OCI-LY3 (cell line): ENCODE measurements around the gene SSUH2.

ENCODE experiments used
- H2AFZ ChIP-seq: fragments of 200-600, 300-600 bp; shearing (Covaris generic); 2 replicates; pipeline ENCODE4 v1.6.0; 2014; ENCODE audit warnings: antibody characterized with exemption, low read depth, low read length
- H3K27ac ChIP-seq: fragments of 200-600, 300-600 bp; sonication (generic); 2 replicates; pipeline ENCODE4 v1.5.1; 2014; ENCODE audit warnings: mild to moderate bottlenecking, low read length, moderate library complexity, mixed read lengths
- H3K27me3 ChIP-seq: fragments of 200-600, 300-600 bp; sonication (generic); 2 replicates; pipeline ENCODE4 v1.6.1; 2014; ENCODE audit warnings: low read depth, low read length, mixed read lengths
- H3K36me3 ChIP-seq: fragments of 200-600, 300-600 bp; sonication (generic); replicated peaks from 2 replicates; pipeline ENCODE3; 2014; ENCODE audit warnings: low read depth, low read length, mixed read lengths
- H3K4me1 ChIP-seq: fragments of 300-600, 200-600 bp; sonication (generic); 2 replicates; pipeline ENCODE4 v1.6.1; 2014; ENCODE audit warnings: low read length, mixed read lengths
- H3K4me2 ChIP-seq: fragments of 200-600, 300-600 bp; sonication (generic); 2 replicates; pipeline ENCODE4 v1.6.1; 2014; ENCODE audit warnings: low read length, mixed read lengths
- H3K4me3 ChIP-seq: fragments of 300-600, 200-600 bp; sonication (generic); 2 replicates; pipeline ENCODE4 v1.5.1; 2014; ENCODE audit warnings: antibody characterized with exemption, mild to moderate bottlenecking, low read length, moderate library complexity
- H3K79me2 ChIP-seq: fragments of 300-600, 200-600 bp; shearing (Covaris generic); 2 replicates; pipeline ENCODE4 v1.6.1; 2014; ENCODE audit warnings: mild to moderate bottlenecking, low read length, mixed read lengths
- H3K9ac ChIP-seq: fragments of 300-600, 200-600 bp; shearing (Covaris generic); 2 replicates; pipeline ENCODE4 v1.6.0; 2014; ENCODE audit warnings: mild to moderate bottlenecking, low read length, moderate library complexity
- H3K9me3 ChIP-seq: fragments of 200-600, 300-600 bp; shearing (Covaris generic); 2 replicates; pipeline ENCODE4 v1.6.1; 2014; ENCODE audit warnings: low read length, mixed read lengths; ENCODE audit not compliant: insufficient read depth
- H4K20me1 ChIP-seq: fragments of 200-600, 300-600 bp; sonication (generic); 2 replicates; pipeline ENCODE4 v1.6.1; 2016; ENCODE audit warnings: low read length, mixed read lengths; ENCODE audit not compliant: insufficient read depth
- CTCF ChIP-seq: fragments of 200-600, 300-600 bp; sonication (generic); IDR thresholded peaks from 2 replicates; pipeline ENCODE4 v1.5.1; 2014; ENCODE audit warnings: antibody characterized with exemption, low read length, low read depth
- EZH2phosphoT487 ChIP-seq: fragments of 200-600 bp; shearing (Covaris generic); IDR thresholded peaks from 2 replicates; pipeline ENCODE4 v1.6.1; 2018; ENCODE audit warnings: antibody characterized with exemption, mixed run types, low read depth

The SSUH2 gene

GRCh38 chr3:8648909-8649741 is 4.5 kb upstream of the SSUH2 start:
- Histone ChIP-seq H2AFZ (no peak overlapping the region), H3K9ac (no peak overlapping the region), H3K4me3 (no peak overlapping the region), H3K9me3 (no peaks in the 10 kb centered on the region), H3K4me1 (no peaks in the 10 kb centered on the region), H4K20me1 (no peaks in the 10 kb centered on the region), H3K36me3 (no peaks in the 10 kb centered on the region), H3K27ac (no peak overlapping the region), H3K27me3 (peaks cover 15% of the 10 kb centered on the region; the same call in 1 of the 2 replicates), H3K4me2 (no peak overlapping the region), H3K79me2 (no peaks in the 10 kb centered on the region)
- TF ChIP-seq EZH2phosphoT487 (no peak), CTCF (no peak)

- Histone ChIP-seq H3K36me3 (no peaks in the 10 kb centered on the region), H3K9ac (no peak overlapping the region), H3K79me2 (no peaks in the 10 kb centered on the region), H4K20me1 (no peaks in the 10 kb centered on the region), H2AFZ (no peak overlapping the region), H3K27ac (no peak overlapping the region), H3K9me3 (no peaks in the 10 kb centered on the region), H3K4me1 (no peaks in the 10 kb centered on the region), H3K4me3 (no peak overlapping the region), H3K27me3 (peaks cover 15% of the 10 kb centered on the region), H3K4me2 (no peak overlapping the region)
- TF ChIP-seq EZH2phosphoT487 (no peak), CTCF (no peak)
Measured at GRCh38 chr3:8647137-8647985, 2.8 kb upstream of the SSUH2 start.

- Histone ChIP-seq H3K9ac (no peak overlapping the region), H3K4me3 (no peak overlapping the region), H2AFZ (no peak overlapping the region), H4K20me1 (no peaks in the 10 kb centered on the region), H3K4me1 (no peaks in the 10 kb centered on the region), H3K79me2 (no peaks in the 10 kb centered on the region), H3K27ac (no peak overlapping the region), H3K9me3 (no peaks in the 10 kb centered on the region), H3K36me3 (no peaks in the 10 kb centered on the region), H3K27me3 (peaks cover 8% of the 10 kb centered on the region), H3K4me2 (no peak overlapping the region)
- TF ChIP-seq EZH2phosphoT487 (no peak), CTCF (no peak)
Measured at GRCh38 chr3:8646313-8646938, 1.8 kb upstream of the SSUH2 start.

GRCh38 chr3:8645712-8646111 is 1.1 kb upstream of the SSUH2 start:
- Histone ChIP-seq H3K27me3 (peaks cover 8% of the 10 kb centered on the region), H3K4me3 (no peak overlapping the region), H2AFZ (no peak overlapping the region), H3K9me3 (no peaks in the 10 kb centered on the region), H3K79me2 (no peaks in the 10 kb centered on the region), H3K4me1 (no peaks in the 10 kb centered on the region), H3K9ac (no peak overlapping the region), H4K20me1 (no peaks in the 10 kb centered on the region), H3K36me3 (no peaks in the 10 kb centered on the region), H3K27ac (no peak overlapping the region), H3K4me2 (no peak overlapping the region)
- no peak for TF ChIP-seq EZH2phosphoT487
- TF ChIP-seq CTCF = no peak
